HepG2 (cell line): ENCODE data around the gene PLIN5. TPM values are rescaled to one million over a fixed set of nuclear protein-coding genes. Genes with fewer than 3 reads are reported as not detected.
A peak's percentile ranks its signal among the peaks of the same experiment; 100 is the strongest.

Experiments used
- ATAC-seq: fragments of 200-7000 bp; cut with Tn5 transposase; 3 replicates; pipeline ENCODE4 v1.9.1; 2020; ENCODE audit warnings: mild to moderate bottlenecking, moderate library complexity
- BruUV-seq: library from RNA; stranded (reverse); fragments of 400-500 nt; replicated peaks from 2 replicates; lab custom pipeline; 2021; lab: Mats Ljungman, UMichigan
- CTCF ChIA-PET: fragments of 300-600 bp; formaldehyde crosslinking; extraction: SDS; loops from one replicate; lab custom pipeline; 2021; ENCODE audit warnings: low total read pairs, inconsistent platforms, low intra/inter-chr PET ratio; lab: Yijun Ruan, JAX
- POLR2A ChIA-PET: fragments of 350-600 bp; sonication (Branson Sonifier 250); formaldehyde crosslinking; loops from one replicate; lab custom pipeline; 2020; ENCODE audit warnings: antibody characterized with exemption, inconsistent platforms; lab: Yijun Ruan, JAX
- DNase-seq: peaks from one replicate; pipeline ENCODE4 v3.0.0-alpha.2; 2015; ENCODE audit warnings: low spot score
- FAIRE-seq: peaks from 3 replicates; lab custom pipeline; 2011; peaks lifted over from hg19 to GRCh38; lab: Jason Lieb, UNC
- H2AFZ ChIP-seq: one replicate; pipeline ENCODE4 v1.6.1; 2011; ENCODE audit warnings: low read length, inconsistent platforms
- H3K27ac ChIP-seq: fragments of 300-600 bp; 3 replicates; pipeline ENCODE4 v1.8.0; 2011; ENCODE audit warnings: mixed run types, mild to moderate bottlenecking, mixed read lengths, low read length, inconsistent platforms; ENCODE audit not compliant: insufficient read depth; ENCODE audit errors: extremely low read length
- H3K27me3 ChIP-seq, 2 experiments: fragments of 200-600 bp in 1 of 2; 2 replicates in 1 of 2; 3 replicates in 1 of 2; pipeline versions ENCODE4 v1.6.0 to v1.8.0; 2011; ENCODE audit warnings: low read length in 2 of 2, mild to moderate bottlenecking in 2 of 2, moderate library complexity in 2 of 2, inconsistent platforms in 1 of 2; ENCODE audit not compliant: insufficient read depth in 2 of 2, control insufficient read depth in 1 of 2
- H3K36me3 ChIP-seq, 2 experiments: fragments of 200-600 bp in 1 of 2; replicated peaks in 1 of 2; 2 replicates in 1 of 2; 3 replicates in 1 of 2; pipeline versions ENCODE4 v1.5.1 to v1.8.0; 2011; ENCODE audit warnings: low read length in 2 of 2, inconsistent platforms in 1 of 2; ENCODE audit not compliant: insufficient read depth in 2 of 2, control insufficient read depth in 1 of 2
- H3K4me1 ChIP-seq: 2 replicates; pipeline ENCODE4 v1.5.1; 2012; ENCODE audit warnings: low read length, inconsistent platforms; ENCODE audit not compliant: insufficient read depth
- H3K4me2 ChIP-seq: 2 replicates; pipeline ENCODE4 v1.6.0; 2011; ENCODE audit warnings: low read depth, low read length, inconsistent platforms
- H3K4me3 ChIP-seq, 3 experiments: fragments of 200-600 bp in 1 of 3; sonication (generic), shearing (Covaris generic) in 1 of 3; replicated peaks in 1 of 3; 2 replicates each; pipeline ENCODE4 v1.5.1; 2011 to 2016; ENCODE audit warnings: low read length in 3 of 3, inconsistent platforms in 2 of 3, low read depth in 2 of 3, mild to moderate bottlenecking in 2 of 3, control low read depth in 1 of 3, mixed read lengths in 1 of 3; ENCODE audit not compliant: insufficient read depth in 1 of 3
- H3K79me2 ChIP-seq: one replicate; pipeline ENCODE4 v1.6.1; 2011; ENCODE audit warnings: low read length, inconsistent platforms; ENCODE audit not compliant: insufficient read depth
- H3K9ac ChIP-seq: 2 replicates; pipeline ENCODE4 v1.6.0; 2011; ENCODE audit warnings: mild to moderate bottlenecking, low read depth, low read length, inconsistent platforms; ENCODE audit not compliant: insufficient read depth
- H3K9me3 ChIP-seq: 2 replicates; pipeline ENCODE4 v1.5.1; 2012; ENCODE audit warnings: mild to moderate bottlenecking, low read length
- H4K20me1 ChIP-seq: 2 replicates; pipeline ENCODE4 v1.6.0; 2011; ENCODE audit warnings: inconsistent platforms, mild to moderate bottlenecking, low read length, moderate library complexity; ENCODE audit not compliant: insufficient read depth
- AHR ChIP-seq: IDR thresholded peaks from 2 replicates; pipeline ENCODE4 v1.6.1; 2018; ENCODE audit warnings: missing genetic modification reagents, missing compliant biosample characterization
- RBM39 ChIP-seq: fragments of 200-400 bp; formaldehyde crosslinking; IDR thresholded peaks from one replicate; pipeline ENCODE4 v1.6.1; 2018; ENCODE audit warnings: antibody characterized with exemption, mild to moderate bottlenecking, low read depth, low read length; ENCODE audit not compliant: poor library complexity, severe bottlenecking
- ZNF407 ChIP-seq: sonication (generic); formaldehyde crosslinking; IDR thresholded peaks from one replicate; pipeline ENCODE4 v1.5.1; 2020; ENCODE audit warnings: mild to moderate bottlenecking, missing genetic modification reagents; ENCODE audit errors: not compliant biosample characterization
- whole genome bisulfite sequencing: methylation state at CpG from one replicate; pipeline ENCODE4 v1.1.6; 2017; ENCODE audit warnings: low lambda C conversion rate; 5-methylcytosine and 5-hydroxymethylcytosine counted together
- in situ Hi-C: cut with HindIII; loops from 2 replicates; pipeline ENCODE4 v1.10.0; 2017; ENCODE audit warnings: low pct_unique_long_range_greater_than_20kb; ENCODE audit not compliant: extremely low pct_ligation_motif_present
- intact Hi-C: fragments of 100-400 bp; cut with micrococcal nuclease; formaldehyde crosslinking; loops from one replicate; pipeline ENCODE4 v1.10.0; 2022; ENCODE audit not compliant: unreplicated experiment
- polyA plus RNA-seq, 8 experiments: library from polyadenylated mRNA; depleted of rRNA in 3 of 8; stranded (reverse) in 7 of 8; unstranded in 1 of 8; fragments of >200 nt; fragmentation: Illumina TruSeq in 4 of 8; extraction: Trizol in 4 of 8; gene quantifications; 2 replicates each; pipeline versions ENCODE4 v1.2.1 to v1.2.3, GENCODE V29; 2011 to 2016; ENCODE audit warnings: low read depth in 4 of 8, missing spikeins in 1 of 8, mixed read lengths in 1 of 8; ENCODE audit not compliant: insufficient read depth in 1 of 8
- total RNA-seq, 5 experiments: library from RNA; depleted of rRNA; stranded (reverse); fragments of >200 nt; fragmentation: Illumina TruSeq; extraction: Trizol; gene quantifications; 2 replicates each; pipeline ENCODE4 v1.2.3, GENCODE V29; 2016; ENCODE audit warnings: low read depth in 1 of 5

The PLIN5 gene
- total and polyA plus RNA-seq, 2 of the 13 experiments (the other 11 are each of a cell fraction or from before 2014, with no cell fraction given): 1.8 to 4.8 TPM

GRCh38 chr19:4473763-4474513, 61.1 kb downstream of the PLIN5 start:
- Histone ChIP-seq H3K4me3 (peak overlapping the region; percentile 79 to 94 (median 94)), H3K27me3 (no peaks in the 10 kb centered on the region; a peak in 1 of 5 replicates), H3K27ac (no peak overlapping the region), H3K9me3 (no peaks in the 10 kb centered on the region), H3K4me1 (peaks cover 21% of the 10 kb centered on the region), H3K36me3 (peaks cover 14 to 26% of the 10 kb centered on the region in 2 experiments; a peak in 4 of 5 replicates), H3K4me2 (peak overlapping the region; percentile 77), H2AFZ (no peak overlapping the region), H4K20me1 (0 out of 2 replicates have a peak, but pooled peaks cover 4% of the 10 kb centered on the region), H3K79me2 (peaks cover 22% of the 10 kb centered on the region), H3K9ac (peak overlapping the region; percentile 40)
- CTCF ChIA-PET: no interaction called here
- FAIRE-seq: no peak
- WGBS: 51% methylated on average over 23 of the region's 23 CpGs
- DNase-seq: no peak
- in situ Hi-C loops (no loop called here), intact Hi-C loops (loop anchor here (5.0 kb wide), 1 partner anchor 63 kb away; the partner anchor contains the start of gene PLIN5)
- BruUV-seq: no TSS peak
- POLR2A ChIA-PET: no interaction called here
- peak; percentile 14 for TF ChIP-seq RBM39
- peak; percentile 6 for TF ChIP-seq ZNF407 (CRISPR knock-in tag)
- TF ChIP-seq AHR (CRISPR knock-in tag): no peak
- TF ChIP-seq, all 625 proteins: peak for 2
- no peak for ATAC-seq
